IgD-negative memory B cell (primary cell): Measurements from ENCODE around the gene BCR. TPM values are rescaled to one million over a fixed set of nuclear protein-coding genes. Genes with fewer than 3 reads are reported as not detected.

Source experiments
- H3K27ac Mint-ChIP-seq, 3 donors: one replicate each; pipeline ENCODE4 v1.8.0; 2020 to 2022; ENCODE audit warnings: mild to moderate bottlenecking in 3 of 3, mixed read lengths in 3 of 3, moderate library complexity in 1 of 3
- H3K27me3 Mint-ChIP-seq: one replicate; pipeline ENCODE4 v1.8.0; 2021; ENCODE audit warnings: mixed read lengths
- H3K36me3 Mint-ChIP-seq: one replicate; pipeline ENCODE4 v1.8.0; 2020; ENCODE audit warnings: mild to moderate bottlenecking, mixed read lengths
- H3K4me1 Mint-ChIP-seq, 3 donors: one replicate each; pipeline ENCODE4 v1.8.0; 2020 to 2022; ENCODE audit warnings: mixed read lengths in 3 of 3, mild to moderate bottlenecking in 1 of 3
- H3K4me3 Mint-ChIP-seq, 4 donors: one replicate each; pipeline ENCODE4 v1.8.0; 2020 to 2022; ENCODE audit warnings: mild to moderate bottlenecking in 4 of 4, mixed read lengths in 4 of 4, moderate library complexity in 3 of 4
- H3K9me3 Mint-ChIP-seq, 3 donors: one replicate each; pipeline ENCODE4 v1.8.0; 2020 to 2021; ENCODE audit warnings: mixed read lengths in 3 of 3, mild to moderate bottlenecking in 1 of 3
- polyA plus RNA-seq: library from polyadenylated mRNA; unstranded; fragments of 300-500 nt; fragmentation: Illumina TruSeq; gene quantifications from one replicate; pipeline ENCODE4 v1.2.3, GENCODE V29; 2021

The BCR gene
- polyA plus RNA-seq, 1 donor from 2014 or later, result 5.9 TPM

- H3K4me1 Mint-ChIP-seq, result peaks cover 0 to 8% (median 6%) of the 10 kb centered on the region in 3 donors
Observed at GRCh38 chr22:23281406-23282088, 101.2 kb downstream of the BCR start.

DNA sequence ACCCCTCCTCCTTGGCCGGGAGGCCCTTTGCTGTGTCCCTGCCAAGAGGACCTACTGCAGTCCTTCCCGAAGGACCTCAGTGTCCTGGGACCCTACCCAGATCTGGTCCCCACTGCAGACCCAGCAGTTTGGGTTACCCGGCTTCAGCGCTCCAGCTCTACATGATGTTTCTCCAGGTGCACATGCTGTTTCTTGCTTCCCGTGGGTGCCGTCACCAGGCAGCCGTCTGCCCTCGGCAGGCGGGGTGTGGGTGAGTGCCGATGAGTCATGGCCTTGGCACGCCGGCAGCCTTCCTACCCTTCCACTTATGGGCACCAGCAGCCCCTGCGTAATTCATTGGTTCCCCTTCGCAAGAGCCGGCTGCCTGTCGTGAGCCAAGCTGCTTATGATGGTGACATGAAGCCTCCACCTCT, 101.8 kb downstream of the BCR start:
- peaks cover 0 to 3% (median 1%) of the 10 kb centered on the region in 3 donors for H3K4me1 Mint-ChIP-seq
- H3K27me3 Mint-ChIP-seq, result no peaks in the 10 kb centered on the region
- H3K36me3 Mint-ChIP-seq, result peaks cover 3% of the 10 kb centered on the region
- no peak overlapping the region for H3K27ac Mint-ChIP-seq
- no peaks in the 10 kb centered on the region for H3K9me3 Mint-ChIP-seq
- no peak overlapping the region for H3K4me3 Mint-ChIP-seq

More at GRCh38 chr22:23281406-23282088, 101.2 kb downstream of the BCR start:
- H3K27me3 Mint-ChIP-seq, result peaks cover 2% of the 10 kb centered on the region
- no peak overlapping the region for H3K27ac Mint-ChIP-seq
- no peaks in the 10 kb centered on the region for H3K9me3 Mint-ChIP-seq
- peaks cover 1% of the 10 kb centered on the region for H3K36me3 Mint-ChIP-seq
- peak overlapping the region in 1 of 4 donors; percentile 45 for H3K4me3 Mint-ChIP-seq

DNA sequence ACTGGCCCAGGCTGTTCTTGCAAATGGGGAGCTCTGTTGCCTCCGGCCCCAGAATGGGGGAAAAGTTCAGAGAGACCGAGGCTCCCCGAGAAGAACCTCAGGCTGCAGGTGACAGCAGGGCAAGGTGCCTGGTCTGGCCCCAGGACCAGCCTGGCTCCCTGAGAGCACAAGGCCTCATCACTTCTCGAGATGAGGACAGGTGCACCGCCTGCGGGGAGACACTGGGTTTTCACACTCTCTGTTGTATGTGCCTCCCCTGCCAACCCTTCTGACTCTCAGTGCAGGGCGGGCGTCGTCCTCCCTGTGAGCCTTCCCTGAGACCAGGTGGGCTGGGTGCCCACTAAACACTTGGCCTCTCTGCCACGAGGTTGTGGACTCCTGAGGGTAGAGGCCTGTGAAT, 102.2 kb downstream of the BCR start:
- H3K36me3 Mint-ChIP-seq, result peaks cover 3% of the 10 kb centered on the region
- H3K4me1 Mint-ChIP-seq, result peaks cover 0 to 1% (median 0%) of the 10 kb centered on the region in 3 donors
- H3K9me3 Mint-ChIP-seq, result no peaks in the 10 kb centered on the region
- H3K27ac Mint-ChIP-seq, result no peak overlapping the region
- no peak overlapping the region for H3K4me3 Mint-ChIP-seq
- H3K27me3 Mint-ChIP-seq, result no peaks in the 10 kb centered on the region

DNA sequence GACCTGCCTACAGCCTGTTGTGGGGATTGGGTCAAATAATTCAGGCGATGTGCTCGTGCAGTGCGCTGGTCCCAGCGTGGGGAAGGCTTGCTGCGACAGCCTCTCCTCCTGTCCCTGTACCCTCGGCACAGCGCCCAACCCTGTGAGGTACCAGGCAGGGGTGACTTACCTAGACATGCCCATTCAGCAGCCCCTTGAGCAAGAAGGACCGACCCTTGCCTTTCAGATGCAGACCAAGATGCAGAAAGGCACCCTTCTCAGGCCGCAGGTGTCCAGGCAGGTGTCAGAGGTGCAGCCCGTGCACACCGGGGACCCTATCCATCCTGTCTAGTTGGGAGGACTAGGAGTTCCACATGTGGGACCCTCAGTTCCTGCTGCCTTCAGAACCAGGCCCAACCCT, 102.7 kb downstream of the BCR start:
- Mint-ChIP-seq H3K9me3 (no peaks in the 10 kb centered on the region), H3K27me3 (no peaks in the 10 kb centered on the region), H3K4me3 (no peak overlapping the region), H3K36me3 (peaks cover 3% of the 10 kb centered on the region), H3K27ac (no peak overlapping the region), H3K4me1 (peaks cover 0 to 1% (median 0%) of the 10 kb centered on the region in 3 donors)

DNA sequence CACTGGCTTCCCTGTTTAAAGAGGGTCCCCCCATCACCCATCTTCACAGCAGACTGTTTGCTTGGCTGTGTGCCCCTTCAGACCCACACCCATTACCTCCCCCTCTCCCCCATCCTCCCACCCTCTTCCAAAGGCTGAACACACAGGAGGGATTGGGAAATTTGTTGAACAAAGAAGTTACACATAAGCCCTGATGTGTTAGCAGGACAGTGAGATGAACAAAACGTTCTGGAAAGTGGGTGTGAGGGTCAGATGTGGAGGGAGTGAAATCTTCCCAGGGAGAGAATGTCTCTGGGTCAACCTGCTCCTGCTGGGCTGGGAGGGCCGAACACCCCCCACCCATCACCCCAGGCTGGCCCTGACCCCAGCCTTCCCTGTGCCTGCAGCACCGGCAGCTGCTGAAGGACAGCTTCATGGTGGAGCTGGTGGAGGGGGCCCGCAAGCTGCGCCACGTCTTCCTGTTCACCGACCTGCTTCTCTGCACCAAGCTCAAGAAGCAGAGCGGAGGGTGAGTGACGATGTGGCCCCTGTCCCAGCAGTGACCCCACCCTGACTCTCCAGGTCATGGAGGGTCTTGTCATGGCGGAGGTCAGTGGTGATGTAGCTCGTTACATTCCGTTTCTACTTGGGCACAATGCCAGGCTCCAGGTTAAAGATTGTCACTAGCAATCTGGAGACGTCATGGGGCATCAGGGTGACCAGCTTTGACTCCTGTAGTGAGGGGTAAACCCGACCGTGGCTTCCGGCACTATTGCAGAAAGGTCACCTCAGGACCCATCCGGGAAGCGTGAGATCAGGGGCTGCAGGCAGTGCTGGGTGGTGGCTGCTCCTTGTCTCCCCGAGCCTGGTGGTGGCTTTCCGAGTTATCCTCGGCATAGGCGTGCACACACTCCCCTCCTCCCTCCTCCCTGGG, 103.5 kb downstream of the BCR start:
- Mint-ChIP-seq H3K9me3 (no peaks in the 10 kb centered on the region), H3K4me1 (peaks cover 0 to 1% (median 0%) of the 10 kb centered on the region in 3 donors), H3K4me3 (no peak overlapping the region), H3K27me3 (no peaks in the 10 kb centered on the region), H3K27ac (no peak overlapping the region), H3K36me3 (peaks cover 3% of the 10 kb centered on the region)

DNA sequence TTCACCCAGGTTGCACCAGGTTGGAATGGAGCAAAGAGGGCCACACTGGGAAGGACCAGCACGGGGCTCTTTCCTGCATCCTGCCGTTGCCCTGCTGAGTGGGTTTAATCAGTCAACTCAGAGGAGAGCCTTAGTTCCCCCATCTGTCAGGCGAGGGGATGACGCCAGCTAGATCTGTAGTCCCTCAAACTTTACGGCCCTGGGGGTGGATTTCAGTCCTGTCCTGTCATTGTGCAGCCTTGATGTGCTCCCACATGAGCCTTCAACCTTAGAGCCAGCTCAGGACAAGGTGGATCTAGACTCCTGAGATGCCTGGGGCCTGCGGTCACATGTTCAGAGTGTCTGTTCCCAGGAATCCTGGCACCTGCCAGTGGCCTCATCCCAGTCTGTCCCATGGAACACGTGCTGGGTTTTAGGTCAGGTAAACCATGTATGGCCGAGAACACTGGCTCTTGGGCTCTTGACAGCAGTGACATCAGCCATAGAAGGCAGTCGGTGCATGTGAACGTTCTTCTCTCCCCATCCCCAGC, 104.3 kb downstream of the BCR start:
- Mint-ChIP-seq H3K4me1 (peaks cover 0 to 1% (median 0%) of the 10 kb centered on the region in 3 donors), H3K9me3 (no peaks in the 10 kb centered on the region), H3K27ac (no peak overlapping the region)

GRCh38 chr22:23285236-23285635, 104.9 kb downstream of the BCR start:
- Mint-ChIP-seq H3K4me1 (peaks cover 0 to 1% (median 0%) of the 10 kb centered on the region in 3 donors), H3K36me3 (peaks cover 2% of the 10 kb centered on the region), H3K4me3 (no peak overlapping the region), H3K27me3 (no peaks in the 10 kb centered on the region), H3K9me3 (no peaks in the 10 kb centered on the region), H3K27ac (no peak overlapping the region)

More for the DNA sequence above, 104.3 kb downstream of the BCR start:
- peaks cover 2% of the 10 kb centered on the region for H3K36me3 Mint-ChIP-seq
- H3K27me3 Mint-ChIP-seq, result no peaks in the 10 kb centered on the region
- no peak overlapping the region for H3K4me3 Mint-ChIP-seq

DNA sequence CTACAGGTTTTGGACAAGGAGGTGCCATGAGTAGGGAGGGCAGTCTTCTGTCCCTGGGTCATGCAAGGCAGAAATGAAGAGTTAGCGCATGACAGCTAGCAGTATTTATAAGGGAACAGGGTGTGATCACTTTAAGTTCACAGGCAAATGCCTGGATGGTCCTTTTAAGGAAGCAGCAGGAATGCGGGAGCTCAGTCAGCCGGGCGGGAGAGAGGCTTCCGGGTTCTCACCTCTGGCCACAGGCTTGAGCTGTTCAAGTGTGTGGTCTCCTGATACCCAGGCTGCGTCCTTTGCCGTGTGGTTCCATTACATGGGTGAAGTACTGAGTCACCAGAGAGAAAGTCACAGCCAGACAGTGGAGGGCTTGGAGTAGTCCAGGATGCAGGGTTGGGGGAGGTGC, 105.4 kb downstream of the BCR start:
- Mint-ChIP-seq H3K9me3 (no peaks in the 10 kb centered on the region), H3K36me3 (peaks cover 2% of the 10 kb centered on the region), H3K27ac (no peak overlapping the region)

DNA sequence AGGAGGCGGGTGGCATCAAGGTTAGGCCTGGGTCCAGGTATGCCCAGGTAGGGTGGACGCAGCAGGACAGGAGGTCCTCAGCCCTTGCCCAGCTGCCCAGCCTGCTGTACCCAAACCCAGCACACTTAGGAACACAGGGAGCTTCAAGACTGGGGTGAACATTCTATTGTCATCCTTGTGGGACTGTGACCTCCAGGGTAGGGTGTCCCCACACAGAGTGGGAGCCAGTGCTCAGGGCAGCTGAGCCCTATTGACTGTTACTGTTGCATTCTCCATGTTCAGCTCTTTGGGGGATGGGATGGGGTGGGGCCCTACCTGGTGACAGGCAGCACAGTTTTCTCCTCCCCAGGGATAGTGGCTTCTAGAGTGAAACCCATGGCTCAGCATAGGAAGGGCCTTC, 106.0 kb downstream of the BCR start:
- Mint-ChIP-seq H3K27me3 (no peaks in the 10 kb centered on the region), H3K27ac (no peak overlapping the region), H3K4me3 (no peak overlapping the region), H3K4me1 (peaks cover 0 to 1% (median 0%) of the 10 kb centered on the region in 3 donors), H3K36me3 (peaks cover 2% of the 10 kb centered on the region), H3K9me3 (no peaks in the 10 kb centered on the region)

More for the DNA sequence above, 105.4 kb downstream of the BCR start:
- H3K27me3 Mint-ChIP-seq, result no peaks in the 10 kb centered on the region
- peaks cover 0 to 1% (median 0%) of the 10 kb centered on the region in 3 donors for H3K4me1 Mint-ChIP-seq
- no peak overlapping the region for H3K4me3 Mint-ChIP-seq

GRCh38 chr22:23287136-23288095, 107.1 kb downstream of the BCR start:
- Mint-ChIP-seq H3K36me3 (peaks cover 3% of the 10 kb centered on the region), H3K4me3 (no peak overlapping the region), H3K9me3 (no peaks in the 10 kb centered on the region), H3K27ac (no peak overlapping the region), H3K4me1 (peaks cover 0 to 1% (median 0%) of the 10 kb centered on the region in 3 donors), H3K27me3 (no peaks in the 10 kb centered on the region)

GRCh38 chr22:23288301-23289129, 108.2 kb downstream of the BCR start:
- no peak overlapping the region for H3K4me3 Mint-ChIP-seq
- no peak overlapping the region for H3K27ac Mint-ChIP-seq
- H3K27me3 Mint-ChIP-seq, result no peaks in the 10 kb centered on the region
- H3K4me1 Mint-ChIP-seq, result no peaks in the 10 kb centered on the region
- H3K36me3 Mint-ChIP-seq, result peaks cover 3% of the 10 kb centered on the region
- no peaks in the 10 kb centered on the region for H3K9me3 Mint-ChIP-seq

DNA sequence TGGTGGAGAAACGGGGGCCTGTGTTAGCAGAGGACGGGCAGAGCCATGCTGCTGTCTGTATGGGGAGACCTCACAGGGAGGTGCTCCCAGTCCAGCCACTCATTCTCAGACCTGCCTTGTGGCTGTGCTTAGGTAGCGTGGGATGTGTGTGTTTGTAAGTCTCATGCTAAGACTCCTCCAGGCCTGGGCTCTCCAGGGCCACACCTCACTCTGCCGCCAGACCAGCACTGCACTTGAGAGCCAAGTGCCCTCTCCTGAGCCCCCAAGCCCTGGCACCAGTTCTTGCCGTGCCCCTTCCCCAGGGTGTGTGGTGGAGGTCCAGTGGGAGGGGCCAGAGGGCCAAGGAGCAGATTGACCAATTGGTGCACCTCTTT, 108.8 kb downstream of the BCR start:
- H3K36me3 Mint-ChIP-seq, result peaks cover 6% of the 10 kb centered on the region
- H3K27ac Mint-ChIP-seq, result no peak overlapping the region
- H3K27me3 Mint-ChIP-seq, result no peaks in the 10 kb centered on the region
- H3K4me3 Mint-ChIP-seq, result no peak overlapping the region
- H3K4me1 Mint-ChIP-seq, result no peaks in the 10 kb centered on the region
- H3K9me3 Mint-ChIP-seq, result no peaks in the 10 kb centered on the region

GRCh38 chr22:23289851-23290724, 109.8 kb downstream of the BCR start:
- H3K27me3 Mint-ChIP-seq, result no peaks in the 10 kb centered on the region
- peak overlapping the region in 1 of 3 donors; percentile 78 for H3K27ac Mint-ChIP-seq
- H3K4me1 Mint-ChIP-seq, result no peaks in the 10 kb centered on the region
- H3K4me3 Mint-ChIP-seq, result no peak overlapping the region
- H3K9me3 Mint-ChIP-seq, result no peaks in the 10 kb centered on the region
- peaks cover 6% of the 10 kb centered on the region for H3K36me3 Mint-ChIP-seq
